GM18520 (cell line): Measurements from ENCODE around the gene TUBB2B.
A peak's percentile ranks its signal among the peaks of the same experiment; 100 is the strongest.

Experiments used
- ATAC-seq: cut with Tn5 transposase; IDR thresholded peaks from one replicate; pipeline ENCODE4 v1.9.1; 2021; ENCODE audit not compliant: unreplicated experiment

TUBB2B gene

DNA sequence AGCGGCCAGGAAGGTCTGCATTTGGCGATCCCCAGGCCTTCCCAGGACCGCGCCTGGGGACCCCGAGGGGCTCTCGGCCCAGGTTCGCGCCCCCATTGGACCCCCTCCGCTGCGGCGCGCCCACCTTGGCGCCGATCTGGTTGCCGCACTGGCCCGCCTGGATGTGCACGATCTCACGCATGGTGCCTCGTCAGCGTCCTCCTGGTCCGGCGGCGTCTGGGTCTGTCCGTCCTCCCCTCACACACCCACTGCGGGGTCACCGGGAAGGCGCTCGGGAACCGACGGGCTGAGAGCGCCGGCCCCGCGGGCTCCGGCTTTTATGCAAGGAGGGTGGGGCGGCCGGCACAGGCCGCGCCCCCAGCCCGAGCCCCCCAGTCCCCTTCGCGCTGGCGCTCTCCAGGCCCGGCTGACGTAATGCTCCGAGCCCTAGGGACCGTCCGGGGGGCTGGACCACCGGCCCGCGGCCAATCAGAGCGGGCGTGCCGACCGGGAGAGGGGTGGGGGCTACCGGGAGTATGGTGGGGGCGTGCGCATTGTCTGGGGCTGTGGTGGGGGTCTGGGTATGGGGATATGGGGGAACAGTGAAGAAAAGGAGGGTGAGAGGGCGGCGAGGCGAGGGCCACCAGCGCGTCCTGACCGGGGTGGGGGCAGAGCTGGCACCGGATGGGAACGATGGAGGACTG is at the start of gene TUBB2B:
Gene TUBB2B, minus strand, starts transcription at position 291 of the 683 bp plus-strand sequence. Its CDS starts 110 bp downstream, at position 181.
- no peak for ATAC-seq

DNA sequence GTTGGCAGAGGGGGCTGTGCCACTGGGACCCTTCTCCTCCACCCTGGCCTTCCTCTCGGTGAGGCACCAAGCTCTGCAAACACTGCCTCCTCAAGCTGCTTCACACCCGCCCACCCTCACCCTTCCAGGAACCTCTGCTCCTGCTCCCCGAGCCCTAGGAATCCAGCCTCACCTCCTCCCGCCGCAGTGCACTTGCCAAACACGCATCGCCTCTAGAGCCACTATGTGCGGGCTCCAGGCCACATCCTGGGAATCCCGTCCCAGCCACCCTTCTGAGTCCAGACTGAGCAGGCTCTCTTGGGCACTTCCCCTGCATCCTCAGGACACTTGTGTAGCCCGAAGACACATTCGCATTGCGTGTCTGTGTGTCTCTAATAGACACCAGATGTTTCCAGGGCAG is 49.8 kb upstream of the TUBB2B start:
- no peak for ATAC-seq

DNA sequence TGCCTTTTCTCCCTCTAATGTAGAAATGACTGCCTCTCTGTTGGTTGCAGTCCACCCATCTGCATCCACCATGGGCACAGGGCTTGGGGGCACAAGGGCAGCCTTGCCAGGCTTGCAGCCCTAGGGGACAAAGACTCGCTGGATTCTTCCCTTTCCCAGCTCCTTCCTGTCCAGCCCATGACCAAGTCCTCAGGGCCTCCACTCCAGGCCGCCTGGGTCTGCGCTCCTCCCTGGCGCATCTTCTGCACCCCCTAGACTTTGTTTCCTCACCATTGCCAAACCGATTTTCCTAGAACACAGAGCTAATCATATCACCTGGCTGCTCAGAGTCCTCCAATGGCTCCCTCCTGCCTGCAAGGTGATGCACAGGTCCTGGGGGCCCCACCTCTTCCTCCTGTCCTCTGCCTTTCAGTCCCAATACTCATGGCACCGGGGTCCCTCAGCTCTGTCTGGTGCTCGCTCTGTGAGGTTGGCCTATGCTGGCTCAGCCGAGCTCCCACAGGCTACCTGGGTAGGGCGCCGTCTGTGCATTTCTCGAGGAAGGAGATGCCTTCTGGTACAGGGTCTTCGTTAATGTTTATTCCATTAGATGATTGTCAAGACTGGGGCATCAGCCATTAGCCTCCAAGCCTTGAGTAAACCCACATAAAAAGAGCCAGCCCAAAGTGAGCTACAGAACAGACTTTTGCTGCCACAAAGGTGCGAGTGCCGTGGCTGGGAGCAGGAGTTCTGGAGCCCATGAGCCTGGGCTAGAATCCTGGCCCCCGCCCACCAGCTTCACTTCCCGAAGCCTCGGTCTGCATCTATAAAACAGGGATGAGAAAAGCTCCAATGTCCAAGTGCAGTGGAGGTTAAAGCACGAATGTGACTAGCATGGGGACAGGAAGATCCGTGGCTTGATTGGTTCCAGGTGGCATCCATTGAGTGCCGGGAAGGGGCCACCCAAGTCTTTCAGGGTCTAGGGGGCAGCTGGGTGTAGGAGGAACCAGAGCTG is 49.0 kb upstream of the TUBB2B start:
- ATAC-seq: no peak

DNA sequence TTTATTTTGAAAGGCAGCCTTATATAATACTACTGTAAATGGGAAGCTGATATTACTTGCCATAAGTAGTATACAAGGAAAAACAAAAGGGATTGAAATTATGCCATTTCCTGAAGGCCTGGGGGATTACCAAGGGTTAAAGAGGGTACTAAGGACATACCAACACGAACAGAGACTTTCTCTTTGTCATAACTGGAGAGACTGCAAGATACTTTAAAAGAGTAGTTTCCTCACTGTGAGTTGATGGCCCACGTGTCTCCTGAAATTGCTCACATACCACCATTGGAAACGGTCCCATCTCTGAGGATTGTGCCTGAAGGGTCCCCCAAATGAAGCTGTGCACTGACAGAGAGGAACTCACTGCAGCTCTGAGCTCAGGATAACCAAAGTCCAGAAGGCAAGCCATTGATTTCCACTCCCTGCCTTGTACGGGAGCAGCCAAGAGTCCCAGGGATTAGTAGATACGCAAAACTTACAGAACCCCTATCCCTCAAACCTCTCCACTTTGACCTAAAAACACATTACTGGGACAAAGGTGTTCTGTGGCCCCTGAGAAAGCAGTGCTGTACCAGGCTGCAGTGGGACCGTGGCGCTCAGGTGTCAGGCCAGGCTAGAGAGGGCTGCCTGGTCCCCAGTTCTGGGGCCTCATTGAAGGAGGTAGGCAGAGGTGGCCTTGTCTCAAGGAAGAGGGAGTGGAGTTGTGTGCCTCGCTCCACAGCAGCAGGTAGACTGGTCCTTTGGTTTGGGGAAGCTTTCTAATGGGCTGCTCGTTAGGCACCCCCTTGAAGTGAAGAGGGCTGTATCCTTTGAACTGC is 46.5 kb upstream of the TUBB2B start:
- no peak for ATAC-seq

DNA sequence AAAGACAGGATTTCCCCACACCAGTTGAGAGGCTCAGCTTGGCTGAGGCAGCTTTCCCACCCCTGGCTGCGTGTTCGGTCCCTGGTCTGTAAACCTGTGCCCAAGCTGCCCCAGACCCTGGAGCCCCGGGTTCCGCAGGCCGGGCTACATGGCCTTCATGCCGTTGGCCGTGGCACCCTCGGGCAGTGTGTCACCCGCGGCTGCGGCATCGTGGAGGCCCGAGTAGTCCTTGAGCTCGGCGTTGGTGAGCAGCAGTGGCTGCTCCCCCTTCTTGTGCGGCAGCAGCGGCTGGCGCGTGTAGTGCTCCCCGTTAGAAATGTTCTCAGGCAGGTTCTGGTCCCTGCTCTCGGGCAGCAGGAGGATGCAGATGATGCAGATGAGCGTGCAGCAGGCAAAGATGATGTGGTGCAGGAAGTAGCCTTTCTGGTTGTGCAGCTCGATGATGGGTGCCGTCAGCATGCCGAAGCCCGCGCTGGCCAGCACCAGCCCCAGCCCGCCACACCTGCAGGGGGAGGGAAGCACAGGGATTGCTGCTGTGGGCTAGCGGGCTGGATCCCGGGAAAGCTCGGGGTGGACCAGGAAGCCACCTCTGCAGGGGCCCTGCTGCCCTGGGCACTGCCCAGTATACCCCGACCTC is 45.6 kb upstream of the TUBB2B start:
- no peak for ATAC-seq

DNA sequence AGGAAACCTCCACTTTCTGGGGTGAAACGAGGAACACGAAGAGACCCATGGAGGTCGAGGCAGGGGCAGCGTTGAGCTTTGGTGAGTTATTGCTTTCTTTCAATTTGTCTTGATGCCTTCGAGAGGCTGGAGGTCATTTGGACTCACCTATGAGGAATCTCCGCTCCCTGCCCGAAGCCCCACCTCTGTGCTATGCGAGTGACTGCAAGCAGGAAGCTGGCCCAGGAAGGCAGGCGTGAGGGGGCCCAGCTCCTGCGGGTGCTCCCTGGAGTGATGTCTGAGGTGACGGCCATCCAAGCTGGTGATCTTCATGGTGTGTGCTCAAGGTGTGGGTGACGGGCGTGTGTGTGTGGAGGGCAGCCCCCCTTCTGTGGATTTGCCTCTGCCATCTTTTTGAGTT is 44.3 kb upstream of the TUBB2B start:
- ATAC-seq: no peak

DNA sequence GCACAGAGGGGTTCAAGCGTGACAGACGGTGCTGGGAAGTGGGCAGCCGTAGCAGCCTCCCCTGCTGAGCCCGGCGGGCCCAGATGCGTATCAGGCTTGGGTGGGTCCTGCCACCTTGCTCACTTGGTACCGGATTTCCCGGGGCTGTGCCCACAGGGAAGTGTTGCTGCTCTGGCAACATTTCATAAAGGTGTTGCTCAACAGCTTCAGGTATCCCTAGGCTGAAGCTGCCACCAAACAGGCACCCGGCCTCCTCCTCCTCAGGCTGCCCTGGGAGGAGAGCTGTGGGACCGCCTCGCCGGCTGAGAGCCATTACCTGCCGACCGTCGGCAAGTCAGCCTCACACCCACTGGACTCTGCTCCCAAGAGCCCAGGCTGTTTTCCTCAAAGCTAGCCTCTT is 42.8 kb upstream of the TUBB2B start:
- no peak for ATAC-seq

DNA sequence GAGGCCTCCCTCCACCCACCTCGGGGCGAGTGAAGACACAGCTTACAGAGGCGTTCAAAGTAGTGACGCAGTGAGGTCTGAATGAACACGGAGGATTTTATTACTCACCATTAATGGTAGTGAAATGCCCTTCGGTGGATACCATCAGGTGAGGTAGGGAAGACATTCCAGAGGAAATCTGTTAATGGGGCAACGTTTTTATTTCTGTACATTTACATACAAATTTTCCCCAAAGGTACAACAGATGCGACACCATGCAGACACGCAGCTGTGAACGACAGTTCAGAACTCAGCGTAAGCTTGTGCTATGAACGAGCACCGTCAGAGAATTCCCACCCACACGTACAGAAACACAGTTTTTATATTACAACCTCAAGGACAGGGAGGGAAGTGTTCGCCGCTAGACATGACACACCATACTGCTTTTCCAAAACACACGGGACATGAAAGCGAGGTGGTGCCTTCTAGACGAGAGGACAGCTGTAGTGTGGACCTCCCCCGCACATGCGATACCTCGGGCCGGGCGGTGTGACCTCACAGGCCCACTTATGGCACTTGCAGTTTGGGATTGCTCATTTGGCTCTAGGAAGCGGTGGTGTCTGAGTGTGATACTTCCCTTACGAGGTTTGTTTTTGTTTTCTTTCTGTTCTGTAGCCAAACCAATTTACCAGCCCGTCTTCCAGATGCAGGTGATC is 42.0 kb upstream of the TUBB2B start:
- no peak for ATAC-seq

DNA sequence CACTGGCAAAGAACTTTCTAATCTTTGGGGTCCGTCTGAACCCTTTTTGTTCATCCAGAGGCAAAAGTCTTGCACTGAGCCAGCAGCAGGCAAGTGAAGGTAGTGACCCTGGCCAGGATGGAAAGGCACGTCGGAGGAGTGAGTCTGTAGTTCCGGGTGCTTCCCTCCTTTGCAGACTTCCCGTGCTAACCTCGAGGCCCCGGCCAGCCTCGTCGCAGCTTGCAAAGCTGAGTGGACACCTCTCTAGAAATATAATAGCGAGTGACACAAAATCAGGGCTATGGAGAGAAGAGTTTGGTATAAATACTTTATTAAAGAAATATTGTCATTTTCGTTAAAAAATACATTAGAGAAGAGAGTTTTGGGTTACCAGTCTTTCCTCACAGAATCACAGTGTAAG is 41.2 kb upstream of the TUBB2B start:
- ATAC-seq: no peak

DNA sequence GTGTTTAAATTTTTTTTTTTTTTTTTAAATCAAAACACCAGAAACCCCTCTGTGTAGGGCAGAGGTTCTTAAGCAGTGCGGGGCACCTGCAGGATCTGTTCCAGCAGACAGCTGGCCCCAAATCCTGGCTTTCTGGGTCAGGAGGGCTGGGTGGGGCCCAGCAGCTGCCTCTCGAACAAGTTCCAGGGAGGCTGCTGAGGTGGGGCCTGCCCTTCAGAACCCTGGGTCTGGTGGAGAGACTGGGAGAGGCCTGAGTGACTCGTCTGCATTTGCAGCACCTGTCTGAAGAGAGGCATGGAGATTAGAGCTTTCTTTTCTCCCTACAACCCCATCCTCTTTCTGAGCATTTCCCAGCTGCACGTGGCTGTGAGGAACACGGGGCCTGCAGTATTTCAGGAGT is 39.7 kb upstream of the TUBB2B start:
- no peak for ATAC-seq

DNA sequence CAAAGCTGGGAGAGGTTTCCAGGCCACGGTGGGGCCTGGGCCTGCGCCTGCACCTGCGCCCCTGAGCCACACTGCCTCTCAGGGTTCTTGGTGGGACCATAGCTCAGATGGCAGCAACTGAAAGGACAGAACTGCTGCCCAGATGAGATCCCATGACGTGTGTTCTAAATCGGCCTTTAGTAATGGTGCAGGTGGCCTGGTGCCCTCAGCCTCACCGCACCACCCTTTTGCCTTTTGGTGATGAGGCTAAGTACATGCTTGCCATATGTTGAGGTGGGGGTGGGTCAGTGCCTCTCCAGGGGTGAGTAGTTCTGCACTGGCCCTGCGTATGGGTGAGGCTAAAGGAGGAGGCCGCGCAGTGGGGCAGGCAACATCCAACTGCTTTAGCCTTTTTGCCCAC is 38.7 kb upstream of the TUBB2B start:
- no peak for ATAC-seq

DNA sequence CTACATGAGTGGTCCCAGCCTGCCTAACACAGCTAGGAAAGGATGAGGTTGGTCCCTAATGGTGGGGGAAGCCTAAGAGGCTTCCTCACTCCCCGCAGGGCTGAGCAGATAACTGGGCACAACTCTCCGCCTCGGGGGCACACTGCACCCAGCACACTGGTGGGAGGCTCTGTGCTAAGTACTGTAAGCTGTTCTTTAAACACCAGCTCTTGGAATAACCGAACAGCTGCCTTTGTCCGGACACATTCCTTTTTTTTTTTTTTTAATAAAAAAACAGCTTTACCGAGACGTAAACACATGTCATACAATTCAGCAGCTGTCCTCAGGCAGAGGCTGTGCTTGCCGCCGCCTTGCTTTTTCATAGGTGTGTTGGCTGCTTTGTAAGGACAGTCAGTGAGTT is 38.2 kb upstream of the TUBB2B start:
- no peak for ATAC-seq

DNA sequence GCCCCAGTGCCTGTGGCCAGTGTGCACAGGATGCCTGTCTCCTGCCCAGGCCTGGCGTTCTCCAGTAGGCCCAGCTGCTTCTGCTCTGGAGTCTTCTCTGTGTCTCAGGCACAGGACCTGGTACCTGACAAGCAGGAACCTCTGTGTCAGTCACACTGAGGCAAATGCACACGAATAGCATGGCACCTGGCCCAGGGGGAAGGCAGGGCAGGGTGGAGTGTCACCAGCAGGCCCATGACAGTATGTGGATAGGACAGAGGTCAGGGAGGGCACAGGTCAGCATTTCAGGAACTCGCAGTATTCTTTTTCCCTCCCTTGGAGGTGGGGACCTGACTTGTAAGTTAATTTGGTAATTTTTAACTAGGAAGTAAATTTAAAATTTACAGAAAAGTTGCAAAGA is 36.9 kb upstream of the TUBB2B start:
- ATAC-seq: no peak

DNA sequence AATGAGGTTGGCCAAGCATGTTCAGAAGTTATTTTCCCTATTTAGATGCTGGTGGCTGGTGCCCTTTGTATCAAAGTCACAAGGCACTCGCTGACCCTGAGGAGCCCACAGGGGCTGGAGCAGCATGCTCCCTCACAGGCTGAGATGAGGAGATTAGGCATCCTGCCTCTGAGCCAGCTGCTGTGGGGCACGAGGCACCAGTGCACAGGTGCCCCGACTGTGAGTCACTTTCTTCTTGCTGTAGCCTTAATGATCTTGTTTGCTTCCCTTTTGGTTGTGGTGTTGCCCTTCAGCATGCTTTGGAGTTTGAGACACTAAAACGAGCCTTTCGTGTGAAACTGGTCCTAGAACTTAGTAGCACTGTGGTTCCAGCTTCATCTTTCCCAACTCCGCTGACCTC is 35.6 kb upstream of the TUBB2B start:
- no peak for ATAC-seq

DNA sequence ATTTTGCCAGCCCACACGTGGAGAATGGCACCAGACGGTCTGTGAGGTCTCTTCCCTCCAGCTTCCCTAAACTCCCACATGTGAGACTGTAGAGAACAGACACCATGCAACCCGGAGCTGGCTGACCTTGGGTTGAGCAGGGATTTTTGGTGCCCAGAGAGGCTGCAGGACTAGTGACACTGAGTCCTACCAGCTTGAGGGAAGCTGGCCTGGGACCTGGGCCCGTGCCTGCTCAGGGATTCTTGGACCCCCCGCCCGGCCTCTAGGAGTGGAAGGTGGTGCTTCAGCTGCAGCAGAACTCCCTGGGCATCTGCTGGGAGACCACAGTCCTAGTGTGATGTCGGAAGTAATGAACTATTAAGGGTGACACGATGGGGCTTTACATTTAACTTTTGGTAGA is 34.5 kb upstream of the TUBB2B start:
- ATAC-seq: no peak

DNA sequence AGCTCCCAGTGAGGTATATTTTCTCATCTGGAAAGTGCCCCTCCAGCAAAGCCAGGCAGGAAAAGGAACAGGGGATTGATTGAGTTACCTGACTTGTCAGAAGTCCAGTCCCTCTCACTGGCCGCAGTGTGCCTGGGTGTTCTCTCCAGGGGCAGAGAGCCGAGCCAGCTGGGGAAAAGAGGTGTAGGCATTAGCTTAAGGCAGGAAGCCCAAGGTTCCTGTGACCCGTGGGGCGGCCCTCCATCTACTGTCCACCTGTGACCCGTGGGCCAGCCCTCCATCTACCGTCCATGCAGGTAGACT is 34.0 kb upstream of the TUBB2B start:
- ATAC-seq: no peak

DNA sequence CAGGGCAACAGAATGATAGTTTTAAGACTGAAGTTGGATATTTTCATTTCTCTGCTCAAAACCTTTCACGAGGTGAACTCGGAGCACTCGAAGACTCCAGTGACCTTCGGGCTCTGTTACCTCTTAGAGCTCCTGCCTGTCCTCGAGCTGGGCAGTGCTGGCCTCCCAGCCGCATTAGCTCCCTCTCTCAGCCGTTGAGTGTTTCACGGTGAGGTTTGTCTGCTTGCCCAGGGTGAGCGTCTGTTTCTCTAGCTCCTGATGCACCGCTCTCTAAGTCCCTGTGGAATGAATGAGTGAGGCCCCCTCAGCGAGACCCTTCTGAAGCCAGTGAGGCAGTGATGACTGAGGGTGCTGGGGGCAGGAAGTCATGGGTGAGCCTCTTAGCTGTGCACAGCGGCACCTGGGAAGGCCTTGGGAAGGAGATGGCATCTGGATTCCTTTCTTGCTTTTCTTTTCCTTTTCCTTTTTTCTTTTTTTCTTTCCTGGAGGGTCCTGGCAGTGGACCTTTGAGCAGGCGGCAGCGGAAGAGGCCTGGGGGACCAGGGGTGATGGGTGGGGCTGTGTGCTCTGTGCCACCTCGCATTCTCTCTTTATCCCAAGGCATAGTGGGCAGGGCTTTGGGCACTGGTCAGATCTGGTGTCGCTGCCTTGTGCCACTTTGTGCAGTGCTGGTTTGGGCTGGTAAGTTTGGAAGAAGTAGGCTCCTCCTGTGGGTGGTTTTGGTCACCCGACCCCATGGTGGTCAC is 33.5 kb upstream of the TUBB2B start:
- no peak for ATAC-seq

DNA sequence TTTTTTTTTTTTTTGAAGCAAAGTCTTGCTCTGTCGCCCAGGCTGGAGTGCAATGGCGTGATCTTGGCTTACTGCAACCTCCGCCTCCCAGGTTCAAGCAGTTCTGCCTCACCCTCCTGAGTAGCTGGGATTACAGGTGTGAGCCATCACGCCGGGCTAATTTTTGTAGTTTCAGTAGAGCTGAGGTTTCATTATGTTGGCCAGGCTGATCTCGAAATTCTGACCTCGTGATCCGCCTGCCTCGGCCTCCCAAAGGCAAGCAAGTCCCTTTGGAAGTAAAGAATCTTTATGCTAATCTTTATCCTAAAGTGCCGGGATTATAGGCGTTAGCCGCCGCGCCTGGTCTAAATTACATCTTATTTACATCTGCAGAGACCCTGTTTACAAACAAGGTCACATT is 32.8 kb upstream of the TUBB2B start:
- ATAC-seq: no peak

DNA sequence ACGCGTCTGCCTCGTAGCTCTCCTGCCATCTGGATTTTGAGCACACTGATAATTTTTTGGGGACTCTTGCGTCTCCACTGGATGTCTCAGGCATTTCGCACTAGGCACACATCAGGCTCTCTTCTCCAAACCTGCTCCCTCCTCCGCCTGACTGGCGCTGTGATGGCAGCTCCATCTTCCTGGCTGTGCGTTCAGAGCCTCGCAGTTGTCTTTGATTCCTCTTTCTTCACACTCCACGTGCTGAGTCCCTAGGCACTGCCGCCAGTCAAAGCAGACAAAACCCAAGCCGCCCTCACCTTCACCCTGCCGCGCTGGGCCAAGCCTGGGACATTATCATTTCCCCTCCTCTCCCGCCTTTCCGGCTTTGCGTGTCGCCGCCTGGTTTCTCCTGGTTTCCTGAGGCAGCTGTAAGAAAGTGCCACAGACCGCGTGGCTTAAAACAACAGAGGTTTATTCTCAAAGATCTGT is 32.1 kb upstream of the TUBB2B start:
- ATAC-seq: peak; percentile 14
